GM12865 (cell line): Measurements from ENCODE around the gene RGS19.

Source experiments
- DNase-seq: peaks from one replicate; pipeline ENCODE4 v3.0.0; 2010; ENCODE audit warnings: low read depth
- H3K4me3 ChIP-seq: 2 replicates; pipeline ENCODE4 v1.5.1; 2011; ENCODE audit warnings: mild to moderate bottlenecking, low read depth, low read length, control low read depth
- CTCF ChIP-seq: IDR thresholded peaks from 2 replicates; pipeline ENCODE4 v1.5.1; 2011; ENCODE audit warnings: low read length, control low read depth, low read depth, inconsistent platforms; ENCODE audit not compliant: insufficient read depth; ENCODE audit errors: missing control alignments

The RGS19 gene

GRCh38 chr20:64051561-64052325 lies 27.6 kb downstream of the RGS19 start:
- TF ChIP-seq CTCF: no peak
- no peak overlapping the region for H3K4me3 ChIP-seq
- no peak for DNase-seq

GRCh38 chr20:64051033-64051452 lies 28.3 kb downstream of the RGS19 start:
- no peak for TF ChIP-seq CTCF
- no peak overlapping the region for H3K4me3 ChIP-seq
- DNase-seq: no peak

GRCh38 chr20:64050261-64051032 lies 28.9 kb downstream of the RGS19 start:
- no peak overlapping the region for H3K4me3 ChIP-seq
- no peak for TF ChIP-seq CTCF
- DNase-seq: no peak

GRCh38 chr20:64049878-64050260 lies 29.4 kb downstream of the RGS19 start:
- no peak for TF ChIP-seq CTCF
- H3K4me3 ChIP-seq: no peak overlapping the region
- no peak for DNase-seq

GRCh38 chr20:64049060-64049877 lies 30.0 kb downstream of the RGS19 start, which contains the start of gene SOX18:
TSS of gene SOX18 (minus strand) at chr20:64049639. CDS start at chr20:64049516, 123 bp downstream.
- TF ChIP-seq CTCF: no peak
- DNase-seq: peak; percentile 59
- H3K4me3 ChIP-seq: no peak within 1 kb of the TSS

- TF ChIP-seq CTCF: no peak
- no peak overlapping the region for H3K4me3 ChIP-seq
- no peak for DNase-seq
These were observed 30.8 kb downstream of the RGS19 start for GRCh38 chr20:64048402-64049044.
